Duodenal mucosa (tissue), 2 donors: Measurements from ENCODE around the gene HOXA10.

Experiments used
- H3K27ac ChIP-seq: one replicate; pipeline ENCODE4 v1.7.0; 2013; ENCODE audit warnings: low read depth, low read length
- H3K27me3 ChIP-seq, 2 donors: one replicate each; pipeline ENCODE4 v1.7.0; 2013; ENCODE audit warnings: low read length in 2 of 2, control low read depth in 1 of 2; ENCODE audit not compliant: insufficient read depth in 2 of 2, control insufficient read depth in 1 of 2
- H3K36me3 ChIP-seq, 2 donors: one replicate each; pipeline ENCODE4 v1.7.0; 2013; ENCODE audit warnings: low read length in 2 of 2, control low read depth in 1 of 2; ENCODE audit not compliant: insufficient read depth in 2 of 2, control insufficient read depth in 1 of 2
- H3K4me1 ChIP-seq, 2 donors: one replicate each; pipeline ENCODE4 v1.7.0; 2013; ENCODE audit warnings: low read length in 2 of 2, control low read depth in 1 of 2; ENCODE audit not compliant: insufficient read depth in 2 of 2, control insufficient read depth in 1 of 2
- H3K4me3 ChIP-seq, 2 donors: one replicate each; pipeline ENCODE4 v1.7.0; 2013; ENCODE audit warnings: low read length in 2 of 2, low read depth in 1 of 2
- H3K9ac ChIP-seq, 2 donors: one replicate each; pipeline ENCODE4 v1.7.0; 2013; ENCODE audit warnings: low read length in 2 of 2, low read depth in 1 of 2
- H3K9me3 ChIP-seq, 2 donors: one replicate each; pipeline ENCODE4 v1.7.0; 2013; ENCODE audit warnings: low read length in 2 of 2, control low read depth in 1 of 2; ENCODE audit not compliant: control insufficient read depth in 1 of 2

The HOXA10 gene

GRCh38 chr7:27185013-27185853, 11.1 kb upstream of the HOXA10 start, which contains the start of gene HOXA11:
Gene HOXA11 (minus strand): TSS chr7:27185232. CDS start chr7:27185144, 88 bp downstream.
- Histone ChIP-seq H3K36me3 (no peaks in the 10 kb centered on the region), H3K4me1 (peaks cover 20 to 27% of the 10 kb centered on the region in 2 donors), H3K9ac (no peak within 1 kb of the TSS), H3K9me3 (no peaks in the 10 kb centered on the region), H3K27ac (no peak within 1 kb of the TSS), H3K4me3 (peak within 1 kb of the TSS; percentile 38 to 48), H3K27me3 (peaks cover 88 to 96% of the 10 kb centered on the region in 2 donors)

GRCh38 chr7:27184337-27185012, 10.4 kb upstream of the HOXA10 start:
- Histone ChIP-seq H3K4me3 (peak overlapping the region; percentile 38 to 48), H3K27me3 (peaks cover 88 to 96% of the 10 kb centered on the region in 2 donors), H3K9ac (no peak overlapping the region), H3K4me1 (peaks cover 20 to 32% of the 10 kb centered on the region in 2 donors), H3K27ac (no peak overlapping the region), H3K9me3 (no peaks in the 10 kb centered on the region), H3K36me3 (no peaks in the 10 kb centered on the region)

GRCh38 chr7:27183682-27184336, 9.7 kb upstream of the HOXA10 start:
- H3K27ac ChIP-seq = no peak overlapping the region
- no peaks in the 10 kb centered on the region for H3K36me3 ChIP-seq
- H3K27me3 ChIP-seq = peaks cover 85 to 96% of the 10 kb centered on the region in 2 donors
- H3K9ac ChIP-seq = no peak overlapping the region
- H3K4me1 ChIP-seq = peaks cover 15 to 30% of the 10 kb centered on the region in 2 donors
- H3K9me3 ChIP-seq = no peaks in the 10 kb centered on the region
- peak overlapping the region; percentile 38 to 43 for H3K4me3 ChIP-seq

GRCh38 chr7:27182861-27183681, 9.0 kb upstream of the HOXA10 start:
- no peak overlapping the region for H3K9ac ChIP-seq
- peaks cover 8 to 24% of the 10 kb centered on the region in 2 donors for H3K4me1 ChIP-seq
- H3K36me3 ChIP-seq = no peaks in the 10 kb centered on the region
- no peak overlapping the region for H3K27ac ChIP-seq
- H3K9me3 ChIP-seq = no peaks in the 10 kb centered on the region
- H3K4me3 ChIP-seq = no peak overlapping the region
- peaks cover 83 to 96% of the 10 kb centered on the region in 2 donors for H3K27me3 ChIP-seq

- H3K27ac ChIP-seq = no peak overlapping the region
- H3K9ac ChIP-seq = no peak overlapping the region
- no peak overlapping the region for H3K4me3 ChIP-seq
These were observed 8.2 kb upstream of the HOXA10 start for GRCh38 chr7:27182285-27182841.

GRCh38 chr7:27181795-27182275, 7.7 kb upstream of the HOXA10 start:
- no peak overlapping the region for H3K9ac ChIP-seq
- H3K27ac ChIP-seq = no peak overlapping the region
- peaks cover 83 to 97% of the 10 kb centered on the region in 2 donors for H3K27me3 ChIP-seq
- H3K4me1 ChIP-seq = peaks cover 7 to 22% of the 10 kb centered on the region in 2 donors
- H3K4me3 ChIP-seq = no peak overlapping the region
- H3K9me3 ChIP-seq = no peaks in the 10 kb centered on the region
- H3K36me3 ChIP-seq = no peaks in the 10 kb centered on the region

More at GRCh38 chr7:27182285-27182841, 8.2 kb upstream of the HOXA10 start:
- Histone ChIP-seq H3K27me3 (peaks cover 83 to 96% of the 10 kb centered on the region in 2 donors), H3K36me3 (no peaks in the 10 kb centered on the region), H3K9me3 (no peaks in the 10 kb centered on the region), H3K4me1 (peaks cover 7 to 22% of the 10 kb centered on the region in 2 donors)

GRCh38 chr7:27180431-27181420, 6.6 kb upstream of the HOXA10 start:
- Histone ChIP-seq H3K36me3 (no peaks in the 10 kb centered on the region), H3K9ac (no peak overlapping the region), H3K9me3 (no peaks in the 10 kb centered on the region), H3K27ac (no peak overlapping the region), H3K4me3 (no peak overlapping the region), H3K27me3 (peaks cover 83 to 97% of the 10 kb centered on the region in 2 donors), H3K4me1 (peaks cover 7 to 22% of the 10 kb centered on the region in 2 donors)

- Histone ChIP-seq H3K27me3 (peaks cover 83 to 97% of the 10 kb centered on the region in 2 donors), H3K9ac (no peak overlapping the region)
These were observed 5.6 kb upstream of the HOXA10 start for GRCh38 chr7:27179503-27180430.

More at GRCh38 chr7:27179503-27180430, 5.6 kb upstream of the HOXA10 start:
- Histone ChIP-seq H3K9me3 (no peaks in the 10 kb centered on the region), H3K4me1 (peaks cover 6 to 18% of the 10 kb centered on the region in 2 donors), H3K4me3 (peak overlapping the region in 1 of 2 donors; percentile 12), H3K36me3 (no peaks in the 10 kb centered on the region), H3K27ac (no peak overlapping the region)
